ENCODE data around the gene ADCY4. TPM values are rescaled to one million over a fixed set of nuclear protein-coding genes. Genes with fewer than 3 reads are reported as not detected.
"Not testable (repeated sequence)": the region's sequence is repeated elsewhere in the genome, so short reads cannot be mapped to it uniquely, and the experiment has no call there.

Gene ADCY4
- polyA plus RNA-seq, 6 donors from 2014 or later, result 0.29 to 0.53 (median 0.32) TPM; not detected in 3

DNA sequence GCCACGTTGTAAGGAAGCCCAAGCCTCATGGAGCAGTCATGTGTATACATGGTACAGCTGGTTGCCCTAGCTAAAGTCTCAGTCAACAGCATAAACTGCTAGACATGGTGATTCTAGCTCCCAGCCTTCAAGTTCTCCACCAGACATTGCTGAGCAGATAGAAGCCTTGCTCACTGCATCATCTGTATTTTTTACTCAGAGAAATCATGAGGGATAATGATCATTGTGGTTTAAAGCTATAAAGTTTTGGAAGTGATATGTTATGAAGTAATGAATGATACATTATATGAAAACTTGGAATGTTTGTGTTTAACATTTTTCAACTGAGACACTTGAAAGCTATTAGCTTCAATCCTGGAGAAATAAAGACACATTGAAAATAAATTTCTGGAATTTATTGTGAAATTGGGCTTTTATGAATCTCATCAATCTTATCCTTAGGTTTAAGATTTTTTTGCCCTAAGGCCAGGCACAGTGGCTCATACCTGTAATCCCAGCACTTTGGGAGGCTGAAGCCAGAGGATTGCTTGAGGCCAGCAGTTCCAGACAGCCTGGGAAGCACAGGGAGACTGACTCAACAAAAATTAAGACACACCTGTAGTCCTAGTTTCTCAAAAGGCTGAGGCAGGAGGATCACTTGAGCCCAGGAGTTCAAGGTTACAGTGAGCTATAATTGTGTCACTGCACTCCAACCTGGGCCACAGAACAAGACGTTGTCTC lies 27.5 kb upstream of the ADCY4 start:
- Mint-ChIP-seq H3K9me3 (no peaks in the 10 kb centered on the region), H3K27ac (no peak overlapping the region), H3K4me3 (no peak overlapping the region), H3K4me1 (peaks cover 19 to 23% (median 19%) of the 10 kb centered on the region in 3 donors), H3K27me3 (peaks cover 0 to 40% (median 11%) of the 10 kb centered on the region in 3 donors), H3K36me3 (no peaks in the 10 kb centered on the region)
- ATAC-seq (ENCODE audit: low read depth in 2 of 2) (no peak), DNase-seq (no peak)

DNA sequence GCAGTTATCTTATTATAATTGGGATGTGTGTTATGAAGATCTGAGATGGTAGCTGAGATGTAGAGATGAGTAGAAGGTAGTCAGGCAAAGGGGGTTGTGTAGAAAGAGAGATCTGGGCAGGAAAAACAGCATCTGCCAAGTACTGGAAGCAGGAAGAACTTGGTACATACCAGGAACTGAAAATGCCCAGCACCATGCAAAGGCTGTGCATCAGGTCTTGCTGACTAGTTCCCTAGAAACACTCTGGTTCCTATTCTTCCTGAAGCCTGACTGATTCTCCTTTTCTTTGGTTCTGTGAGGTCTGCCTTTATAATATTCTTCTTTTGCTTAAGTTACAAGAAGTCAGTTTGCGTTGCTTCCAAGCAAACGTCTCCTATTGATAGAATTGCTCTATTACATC lies 26.5 kb upstream of the ADCY4 start:
- no peak overlapping the region for H3K27ac Mint-ChIP-seq
- no peaks in the 10 kb centered on the region for H3K36me3 Mint-ChIP-seq
- DNase-seq (no peak), ATAC-seq (ENCODE audit: low read depth in 2 of 2) (no peak)
- no peak overlapping the region for H3K4me3 Mint-ChIP-seq
- peaks cover 8 to 14% (median 12%) of the 10 kb centered on the region in 3 donors for H3K4me1 Mint-ChIP-seq
- no peaks in the 10 kb centered on the region for H3K9me3 Mint-ChIP-seq
- peaks cover 0 to 38% (median 14%) of the 10 kb centered on the region in 3 donors for H3K27me3 Mint-ChIP-seq

GRCh38 chr14:24360281-24360680 lies 25.4 kb upstream of the ADCY4 start:
- no peak for DNase-seq
- H3K27ac Mint-ChIP-seq, result no peak overlapping the region
- no peak overlapping the region for H3K4me3 Mint-ChIP-seq

GRCh38 chr14:24356208-24356607 lies 21.3 kb upstream of the ADCY4 start:
- no peaks in the 10 kb centered on the region for H3K36me3 Mint-ChIP-seq
- no peaks in the 10 kb centered on the region for H3K9me3 Mint-ChIP-seq
- peaks cover 22 to 50% (median 33%) of the 10 kb centered on the region in 3 donors for H3K27me3 Mint-ChIP-seq
- H3K4me1 Mint-ChIP-seq, result peaks cover 0 to 5% (median 0%) of the 10 kb centered on the region in 3 donors
- H3K4me3 Mint-ChIP-seq, result no peak overlapping the region
- H3K27ac Mint-ChIP-seq, result no peak overlapping the region
- ATAC-seq (ENCODE audit: low read depth in 2 of 2) (no peak), DNase-seq (no peak)

More at GRCh38 chr14:24360281-24360680, 25.4 kb upstream of the ADCY4 start:
- Mint-ChIP-seq H3K9me3 (no peaks in the 10 kb centered on the region), H3K27me3 (peaks cover 0 to 38% (median 10%) of the 10 kb centered on the region in 3 donors), H3K4me1 (peaks cover 0 to 3% (median 3%) of the 10 kb centered on the region in 3 donors), H3K36me3 (no peaks in the 10 kb centered on the region)
- no peak for ATAC-seq (ENCODE audit: low read depth in 2 of 2)

DNA sequence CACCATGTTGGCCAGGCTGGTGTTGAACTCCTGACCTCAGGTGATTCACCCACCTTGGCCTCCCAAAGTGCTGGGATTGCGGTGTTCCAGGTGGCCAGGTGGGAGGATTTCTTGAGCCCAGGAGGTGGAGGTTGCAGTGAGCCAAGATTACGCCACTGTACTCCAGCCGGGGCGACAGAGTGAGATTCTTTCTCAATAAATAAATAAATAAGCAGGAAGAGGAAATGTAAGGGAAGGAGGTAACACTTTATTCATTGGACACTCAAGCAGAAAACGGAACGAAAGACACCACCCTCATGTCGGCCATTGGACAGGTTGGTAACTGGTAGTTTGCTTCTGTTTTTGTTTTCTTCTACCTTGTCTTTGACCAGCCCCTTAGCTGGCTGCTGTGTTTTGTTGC lies 20.1 kb upstream of the ADCY4 start:
- no peak for DNase-seq
- H3K9me3 Mint-ChIP-seq, result no peaks in the 10 kb centered on the region
- no peak overlapping the region for H3K4me3 Mint-ChIP-seq
- H3K36me3 Mint-ChIP-seq, result no peaks in the 10 kb centered on the region
- no peak for ATAC-seq (ENCODE audit: low read depth in 2 of 2)
- peaks cover 0 to 5% (median 0%) of the 10 kb centered on the region in 3 donors for H3K4me1 Mint-ChIP-seq
- H3K27me3 Mint-ChIP-seq, result peaks cover 25 to 47% (median 45%) of the 10 kb centered on the region in 3 donors
- no peak overlapping the region for H3K27ac Mint-ChIP-seq

DNA sequence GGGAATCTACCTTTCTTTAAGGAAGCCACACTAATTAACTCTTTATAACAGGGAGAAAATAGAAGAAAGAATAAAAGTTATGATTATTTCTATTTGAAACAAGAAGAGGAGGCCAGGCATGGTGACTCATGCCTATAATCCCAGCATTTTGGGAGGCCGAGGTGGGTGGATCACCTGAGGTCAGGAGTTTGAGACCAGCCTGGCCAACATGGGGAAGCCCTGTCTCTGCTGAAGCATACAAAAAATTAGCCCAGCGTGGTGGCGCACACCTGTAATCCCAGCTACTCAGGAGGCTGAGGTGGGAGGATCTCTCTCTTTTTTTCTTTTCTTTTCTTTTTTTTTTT lies 19.6 kb upstream of the ADCY4 start:
- not testable (repeated sequence) for ATAC-seq (ENCODE audit: low read depth in 2 of 2); H3K4me3 Mint-ChIP-seq; H3K27ac Mint-ChIP-seq; H3K36me3 Mint-ChIP-seq; H3K4me1 Mint-ChIP-seq; DNase-seq; H3K9me3 Mint-ChIP-seq
- H3K27me3 Mint-ChIP-seq, result peaks cover 31 to 52% (median 50%) of the 10 kb centered on the region in 3 donors

- Mint-ChIP-seq H3K4me1 (peaks cover 0 to 5% (median 0%) of the 10 kb centered on the region in 3 donors), H3K27me3 (peaks cover 33 to 56% (median 55%) of the 10 kb centered on the region in 3 donors), H3K9me3 (no peaks in the 10 kb centered on the region), H3K36me3 (no peaks in the 10 kb centered on the region), H3K27ac (peak overlapping the region in 1 of 6 donors; percentile 56), H3K4me3 (no peak overlapping the region)
- DNase-seq, result no peak
- ATAC-seq (ENCODE audit: low read depth in 2 of 2), result no peak
Observed at GRCh38 chr14:24353559-24354481, 18.9 kb upstream of the ADCY4 start.

DNA sequence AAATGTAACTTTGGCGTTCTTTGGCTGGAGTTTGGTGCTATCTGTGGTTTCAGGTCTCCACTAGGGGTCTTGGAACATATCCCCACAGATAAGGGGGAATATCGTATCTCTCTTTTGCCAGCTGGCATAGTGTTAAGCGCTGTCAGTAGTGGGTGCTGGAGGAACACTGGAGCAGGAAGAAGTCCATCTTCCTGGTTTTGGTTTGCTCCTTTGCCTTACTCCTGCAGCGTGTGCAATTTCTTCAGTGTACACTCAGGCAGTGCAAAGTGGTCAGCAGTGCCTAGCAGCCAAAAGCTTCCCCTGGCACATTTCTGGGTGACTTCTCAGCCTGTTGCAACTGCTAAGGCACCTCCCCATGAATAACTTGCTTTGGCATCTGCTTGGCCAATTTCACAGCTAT lies 16.6 kb upstream of the ADCY4 start:
- no peak for DNase-seq
- Mint-ChIP-seq H3K4me3 (no peak overlapping the region), H3K27me3 (peaks cover 30 to 55% (median 51%) of the 10 kb centered on the region in 3 donors), H3K4me1 (peaks cover 0 to 5% (median 0%) of the 10 kb centered on the region in 3 donors), H3K9me3 (no peaks in the 10 kb centered on the region), H3K27ac (peak overlapping the region in 1 of 6 donors; percentile 20), H3K36me3 (no peaks in the 10 kb centered on the region)
- ATAC-seq (ENCODE audit: low read depth in 2 of 2), result no peak

GRCh38 chr14:24349742-24350141 lies 14.9 kb upstream of the ADCY4 start:
- Mint-ChIP-seq H3K4me1 (peaks cover 0 to 5% (median 0%) of the 10 kb centered on the region in 3 donors), H3K36me3 (no peaks in the 10 kb centered on the region), H3K4me3 (no peak overlapping the region), H3K27me3 (peaks cover 35 to 67% (median 64%) of the 10 kb centered on the region in 3 donors), H3K27ac (no peak overlapping the region), H3K9me3 (no peaks in the 10 kb centered on the region)
- no peak for DNase-seq
- no peak for ATAC-seq (ENCODE audit: low read depth in 2 of 2)

DNA sequence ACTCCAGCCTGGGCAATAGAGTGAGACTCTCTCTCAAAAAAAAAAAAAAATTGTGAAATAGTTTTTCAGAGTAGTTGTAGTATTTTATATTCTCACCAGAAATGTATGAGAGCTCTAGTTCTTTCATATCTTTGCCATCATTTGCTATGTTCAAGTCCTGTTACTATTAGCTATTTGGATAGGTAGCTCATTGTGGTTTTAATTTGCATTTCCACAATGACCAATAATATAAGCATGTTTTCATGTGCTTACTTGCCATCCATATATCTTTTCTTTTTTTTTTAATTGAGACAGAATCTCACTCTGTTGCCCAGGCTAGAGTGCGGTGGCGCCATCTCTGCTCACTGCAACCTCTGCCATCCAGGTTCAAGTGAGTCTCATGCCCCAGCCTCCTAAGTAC lies 13.3 kb upstream of the ADCY4 start:
- no peak overlapping the region for H3K27ac Mint-ChIP-seq
- H3K4me1 Mint-ChIP-seq, result no peaks in the 10 kb centered on the region
- ATAC-seq (ENCODE audit: low read depth in 2 of 2) (no peak), DNase-seq (no peak)
- H3K36me3 Mint-ChIP-seq, result no peaks in the 10 kb centered on the region
- no peaks in the 10 kb centered on the region for H3K9me3 Mint-ChIP-seq
- peaks cover 31 to 55% (median 54%) of the 10 kb centered on the region in 3 donors for H3K27me3 Mint-ChIP-seq
- H3K4me3 Mint-ChIP-seq, result no peak overlapping the region

- peaks cover 31 to 50% (median 44%) of the 10 kb centered on the region in 3 donors for H3K27me3 Mint-ChIP-seq
- H3K27ac Mint-ChIP-seq, result no peak overlapping the region
- no peaks in the 10 kb centered on the region for H3K9me3 Mint-ChIP-seq
- DNase-seq, result no peak
- ATAC-seq (ENCODE audit: low read depth in 2 of 2), result no peak
- H3K4me3 Mint-ChIP-seq, result no peak overlapping the region
- H3K4me1 Mint-ChIP-seq, result no peaks in the 10 kb centered on the region
- H3K36me3 Mint-ChIP-seq, result no peaks in the 10 kb centered on the region
Observed at GRCh38 chr14:24347134-24347533, 12.3 kb upstream of the ADCY4 start.

GRCh38 chr14:24343795-24344660 lies 9.2 kb upstream of the ADCY4 start:
- Mint-ChIP-seq H3K27me3 (peaks cover 16 to 34% (median 21%) of the 10 kb centered on the region in 3 donors), H3K4me3 (no peak overlapping the region), H3K4me1 (peaks cover 6 to 8% (median 6%) of the 10 kb centered on the region in 3 donors), H3K36me3 (no peaks in the 10 kb centered on the region), H3K9me3 (no peaks in the 10 kb centered on the region), H3K27ac (peak overlapping the region in 1 of 6 donors; percentile 8)
- ATAC-seq (ENCODE audit: low read depth in 2 of 2) (no peak), DNase-seq (no peak)

DNA sequence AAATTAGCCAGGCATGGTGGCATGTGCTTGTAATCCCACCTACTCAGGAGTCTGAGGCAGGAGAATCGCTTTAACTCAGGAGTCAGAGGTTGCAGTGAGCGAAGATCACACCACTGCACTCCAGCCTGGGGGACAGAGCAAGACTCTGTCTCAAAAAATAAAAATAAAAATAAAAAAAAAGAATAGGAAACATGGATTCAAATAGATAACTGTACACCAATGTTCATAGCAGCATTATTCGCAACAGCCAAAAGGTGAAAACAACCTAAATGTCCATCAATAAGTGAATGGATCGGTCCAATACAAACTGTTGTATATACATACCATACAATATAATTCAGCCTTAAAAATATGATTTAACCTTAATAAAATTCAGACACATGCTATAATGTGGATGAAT lies 8.0 kb upstream of the ADCY4 start:
- DNase-seq (no peak), ATAC-seq (ENCODE audit: low read depth in 2 of 2) (no peak)
- H3K9me3 Mint-ChIP-seq, result no peaks in the 10 kb centered on the region
- H3K4me3 Mint-ChIP-seq, result no peak overlapping the region
- H3K4me1 Mint-ChIP-seq, result peaks cover 15 to 16% (median 16%) of the 10 kb centered on the region in 3 donors
- no peak overlapping the region for H3K27ac Mint-ChIP-seq
- H3K27me3 Mint-ChIP-seq, result peaks cover 16 to 34% (median 20%) of the 10 kb centered on the region in 3 donors
- H3K36me3 Mint-ChIP-seq, result peaks cover 0 to 6% of the 10 kb centered on the region in 2 donors
